Osteoblast (primary cell): ENCODE data around the gene C1QL4. TPM values are rescaled to one million over a fixed set of nuclear protein-coding genes. Genes with fewer than 3 reads are reported as not detected.

ENCODE experiments used
- DNase-seq: peaks from one replicate; pipeline ENCODE4 v3.0.0; 2011; ENCODE audit warnings: low spot score, mixed read lengths; ENCODE audit not compliant: insufficient read length; ENCODE audit errors: missing footprints
- H2AFZ ChIP-seq: 2 replicates; pipeline ENCODE4 v1.6.0; 2011; ENCODE audit warnings: mild to moderate bottlenecking, low read length
- H3K27ac ChIP-seq: 2 replicates; pipeline ENCODE4 v1.5.1; 2011; ENCODE audit warnings: mild to moderate bottlenecking, low read depth, low read length, moderate library complexity
- H3K27me3 ChIP-seq: 2 replicates; pipeline ENCODE4 v1.6.0; 2012; ENCODE audit warnings: mild to moderate bottlenecking, control low read depth, inconsistent platforms, low read length, moderate library complexity; ENCODE audit not compliant: insufficient read depth
- H3K36me3 ChIP-seq: 2 replicates; pipeline ENCODE4 v1.5.1; 2011; ENCODE audit warnings: mild to moderate bottlenecking, low read length, control low read depth, moderate library complexity; ENCODE audit not compliant: insufficient read depth
- H3K4me1 ChIP-seq: 2 replicates; pipeline ENCODE4 v1.5.1; 2011; ENCODE audit warnings: mild to moderate bottlenecking, low read length, control low read depth, moderate library complexity; ENCODE audit not compliant: insufficient read depth
- H3K4me2 ChIP-seq: 2 replicates; pipeline ENCODE4 v1.6.0; 2011; ENCODE audit warnings: mild to moderate bottlenecking, low read length; ENCODE audit not compliant: insufficient read depth
- H3K4me3 ChIP-seq: fragments of 200-600 bp; sonication (generic); 3 replicates; pipeline ENCODE4 v1.5.1; 2012; ENCODE audit warnings: mild to moderate bottlenecking, low read length, inconsistent platforms; ENCODE audit not compliant: insufficient read depth
- H3K79me2 ChIP-seq: 2 replicates; pipeline ENCODE4 v1.6.0; 2012; ENCODE audit warnings: mild to moderate bottlenecking, low read length, control low read depth, inconsistent platforms; ENCODE audit not compliant: insufficient read depth
- H3K9me3 ChIP-seq: 2 replicates; pipeline ENCODE4 v1.5.1; 2011; ENCODE audit warnings: low read depth, low read length, control low read depth
- H4K20me1 ChIP-seq: 2 replicates; pipeline ENCODE4 v1.6.0; 2012; ENCODE audit warnings: mild to moderate bottlenecking, low read length, control low read depth; ENCODE audit not compliant: insufficient read depth
- total RNA-seq: library from RNA; depleted of rRNA; stranded (reverse); fragments of >200 nt; gene quantifications from 2 replicates; pipeline ENCODE4 v1.2.3, GENCODE V29; 2012
- TF ChIP-seq, protein P1 (sequence below): IDR thresholded peaks from 2 replicates; pipeline ENCODE4 v1.5.1; 2011; ENCODE audit warnings: mild to moderate bottlenecking, low read depth, low read length, moderate library complexity; ENCODE audit errors: extremely low read depth

C1QL4 gene
- total RNA-seq, 1 donor, result 0.36 TPM

DNA sequence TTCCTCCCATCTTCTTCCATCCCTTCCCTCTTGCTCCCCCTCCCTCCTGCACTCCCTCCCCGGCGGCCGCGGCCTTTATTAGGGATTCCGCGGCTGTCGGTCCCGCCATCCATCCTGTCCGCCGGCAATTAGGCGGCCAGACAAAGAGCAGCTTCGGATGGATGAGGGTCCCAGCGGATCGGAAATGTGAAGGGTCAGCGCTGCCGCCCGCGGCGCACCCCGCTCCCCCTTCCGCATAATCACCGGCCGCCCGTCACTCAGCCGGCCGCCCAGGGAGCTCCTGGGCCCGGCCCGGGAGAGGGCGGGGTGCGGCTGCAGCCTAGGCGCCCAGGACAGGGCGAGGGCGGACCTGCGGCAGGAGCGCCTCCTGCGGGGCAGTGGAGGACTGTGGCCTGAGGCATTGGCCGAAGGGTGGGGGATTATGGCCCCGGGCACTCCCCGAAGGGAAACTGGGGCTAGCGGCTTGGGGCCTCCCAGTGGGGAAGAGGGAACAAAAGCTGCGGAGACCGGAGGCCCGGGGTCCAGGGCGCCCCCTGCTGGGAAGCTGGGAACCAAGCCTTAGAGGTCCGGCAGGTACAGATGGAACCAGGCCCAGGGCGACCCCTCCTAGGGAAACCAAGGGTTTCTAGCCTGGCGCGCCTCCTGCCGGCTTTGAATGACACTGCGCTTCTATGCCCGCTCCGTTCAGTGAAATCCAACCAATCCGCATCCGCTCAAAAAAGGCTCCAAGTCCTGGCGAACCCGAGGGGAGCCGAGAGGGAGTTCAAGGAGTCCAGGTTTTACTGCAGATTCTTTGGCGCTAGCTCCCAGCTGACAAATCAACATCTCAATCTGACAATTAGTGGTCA lies 5.3 kb upstream of the C1QL4 start:
- DNase-seq, result peak; percentile 97
- no peaks in the 10 kb centered on the region for H3K9me3 ChIP-seq
- H3K27me3 ChIP-seq, result peaks cover 77% of the 10 kb centered on the region
- H2AFZ ChIP-seq, result peak overlapping the region; percentile 57
- peak overlapping the region; percentile 69 for H3K4me3 ChIP-seq
- H3K4me1 ChIP-seq, result peaks cover 31% of the 10 kb centered on the region
- TF ChIP-seq, protein P1, sequence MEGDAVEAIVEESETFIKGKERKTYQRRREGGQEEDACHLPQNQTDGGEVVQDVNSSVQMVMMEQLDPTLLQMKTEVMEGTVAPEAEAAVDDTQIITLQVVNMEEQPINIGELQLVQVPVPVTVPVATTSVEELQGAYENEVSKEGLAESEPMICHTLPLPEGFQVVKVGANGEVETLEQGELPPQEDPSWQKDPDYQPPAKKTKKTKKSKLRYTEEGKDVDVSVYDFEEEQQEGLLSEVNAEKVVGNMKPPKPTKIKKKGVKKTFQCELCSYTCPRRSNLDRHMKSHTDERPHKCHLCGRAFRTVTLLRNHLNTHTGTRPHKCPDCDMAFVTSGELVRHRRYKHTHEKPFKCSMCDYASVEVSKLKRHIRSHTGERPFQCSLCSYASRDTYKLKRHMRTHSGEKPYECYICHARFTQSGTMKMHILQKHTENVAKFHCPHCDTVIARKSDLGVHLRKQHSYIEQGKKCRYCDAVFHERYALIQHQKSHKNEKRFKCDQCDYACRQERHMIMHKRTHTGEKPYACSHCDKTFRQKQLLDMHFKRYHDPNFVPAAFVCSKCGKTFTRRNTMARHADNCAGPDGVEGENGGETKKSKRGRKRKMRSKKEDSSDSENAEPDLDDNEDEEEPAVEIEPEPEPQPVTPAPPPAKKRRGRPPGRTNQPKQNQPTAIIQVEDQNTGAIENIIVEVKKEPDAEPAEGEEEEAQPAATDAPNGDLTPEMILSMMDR, result peak; percentile 83
- peak overlapping the region; percentile 91 for H3K4me2 ChIP-seq
- H4K20me1 ChIP-seq, result no peaks in the 10 kb centered on the region
- no peaks in the 10 kb centered on the region for H3K79me2 ChIP-seq
- no peak overlapping the region for H3K27ac ChIP-seq
- H3K36me3 ChIP-seq, result no peaks in the 10 kb centered on the region

DNA sequence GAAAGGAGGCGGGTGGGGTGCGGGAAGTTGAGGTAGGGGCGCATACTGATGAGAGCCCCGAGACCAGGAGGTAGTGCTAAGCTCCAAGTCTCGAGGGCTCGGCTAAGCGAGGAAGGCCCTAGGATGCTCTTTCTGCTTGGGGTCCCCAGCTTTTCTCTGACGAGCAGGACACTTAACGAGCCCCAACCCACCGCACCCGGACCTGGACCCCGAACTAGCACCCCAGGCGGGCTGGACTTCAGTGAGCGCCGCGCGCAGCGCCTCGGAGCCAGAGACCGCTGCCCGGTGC lies 4.7 kb upstream of the C1QL4 start:
- H2AFZ ChIP-seq, result no peak overlapping the region
- TF ChIP-seq, protein P1, result no peak
- H4K20me1 ChIP-seq, result no peaks in the 10 kb centered on the region
- H3K4me3 ChIP-seq, result peak overlapping the region; percentile 69
- peaks cover 75% of the 10 kb centered on the region for H3K27me3 ChIP-seq
- H3K4me2 ChIP-seq, result peak overlapping the region; percentile 91
- DNase-seq, result peak; percentile 86
- peaks cover 27% of the 10 kb centered on the region for H3K4me1 ChIP-seq
- no peaks in the 10 kb centered on the region for H3K79me2 ChIP-seq
- no peaks in the 10 kb centered on the region for H3K9me3 ChIP-seq
- H3K27ac ChIP-seq, result no peak overlapping the region
- no peaks in the 10 kb centered on the region for H3K36me3 ChIP-seq

DNA sequence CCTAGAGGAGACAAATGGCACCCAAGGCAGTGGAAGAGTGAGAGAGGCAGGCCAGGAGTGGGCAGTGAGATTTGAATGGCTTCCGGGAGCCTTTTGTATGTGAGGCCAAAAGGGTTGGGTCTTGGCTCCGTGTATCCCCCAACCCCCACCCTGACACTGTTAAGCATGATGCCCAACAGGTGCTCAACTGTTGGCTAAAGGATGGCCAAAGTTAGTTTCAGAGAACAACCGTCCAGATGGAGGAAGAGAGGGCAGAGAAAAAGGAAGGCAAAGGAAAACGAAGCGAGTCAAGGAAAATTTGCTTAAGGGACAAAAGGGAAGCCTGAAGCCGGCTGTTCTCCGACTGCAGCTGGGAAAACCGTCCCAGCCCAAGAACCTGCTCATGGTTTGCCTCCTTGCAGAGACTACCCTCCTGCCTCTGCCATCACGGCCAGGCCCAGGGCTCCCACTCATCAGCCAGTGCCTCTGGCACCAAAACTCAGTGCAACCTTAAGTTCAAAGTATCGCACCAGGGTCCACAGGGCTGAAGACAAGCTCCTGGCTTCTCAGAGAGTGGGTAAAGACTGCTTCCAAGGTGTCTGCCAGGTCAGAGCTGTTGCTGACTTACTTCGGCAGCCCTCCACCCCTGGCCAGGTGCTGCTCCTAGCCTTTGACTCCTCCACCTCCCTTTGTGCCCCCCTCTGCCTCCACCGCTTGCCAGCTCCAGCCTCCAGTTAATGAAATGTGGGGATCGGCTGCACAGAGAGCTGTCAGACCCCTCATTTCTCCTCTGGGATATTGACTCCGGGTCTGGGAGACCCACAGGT lies 4.2 kb upstream of the C1QL4 start:
- peaks cover 75% of the 10 kb centered on the region for H3K27me3 ChIP-seq
- TF ChIP-seq, protein P1, result no peak
- no peaks in the 10 kb centered on the region for H4K20me1 ChIP-seq

More for the DNA sequence above, 4.2 kb upstream of the C1QL4 start:
- H3K27ac ChIP-seq, result no peak overlapping the region
- no peaks in the 10 kb centered on the region for H3K79me2 ChIP-seq
- H3K36me3 ChIP-seq, result no peaks in the 10 kb centered on the region
- H3K4me1 ChIP-seq, result peaks cover 22% of the 10 kb centered on the region
- no peak overlapping the region for H3K4me2 ChIP-seq
- no peak overlapping the region for H2AFZ ChIP-seq
- H3K9me3 ChIP-seq, result no peaks in the 10 kb centered on the region
- no peak overlapping the region for H3K4me3 ChIP-seq
- DNase-seq, result peak; percentile 65
